ENCODE results near the gene BCL3. TPM values are rescaled to one million over a fixed set of nuclear protein-coding genes. Genes with fewer than 3 reads are reported as not detected.

The BCL3 gene
- total RNA-seq, 4 donors from 2014 or later: 43.8 to 181 (median 69.5) TPM

- DNase-seq: no peak
- Histone ChIP-seq H3K4me1 (peaks cover 0 to 13% (median 5%) of the 10 kb centered on the region in 4 donors), H3K9me3 (peaks cover 0 to 6% of the 10 kb centered on the region in 2 donors), H3K4me3 (no peak overlapping the region), H3K36me3 (no peaks in the 10 kb centered on the region), H3K27me3 (no peaks in the 10 kb centered on the region), H3K27ac (no peak overlapping the region)
- WGBS, 2 donors (ENCODE audit: low coverage in 1 of 2): 50 to 61% methylated on average over 2 to 4 of the region's 4 CpGs
- intact Hi-C loops (cut with DNase I; ENCODE audit: low total_unique reads): no loop called here
- in situ Hi-C loops (cut with MboI; ENCODE audit: low pct_ligation_motif_present in 1 of 4, low pct_unique_long_range_greater_than_20kb in 1 of 4, low sequenced_read_pairs in 3 of 4): no loop called here
- TF ChIP-seq EP300 (IDR thresholded peaks at IDR 0.05; ENCODE audit: low read depth) (no peak), POLR2AphosphoS5 (IDR thresholded peaks at IDR 0.05) (no peak), CTCF (IDR thresholded peaks at IDR 0.05) (no peak), POLR2A (IDR thresholded peaks at IDR 0.05) (no peak)
These were observed 35.5 kb upstream of the BCL3 start for GRCh38 chr19:44712864-44713515.

- Histone ChIP-seq H3K9me3 (peaks cover 0 to 6% of the 10 kb centered on the region in 2 donors), H3K36me3 (no peaks in the 10 kb centered on the region), H3K4me3 (no peak overlapping the region), H3K27ac (no peak overlapping the region), H3K27me3 (no peaks in the 10 kb centered on the region), H3K4me1 (peaks cover 11 to 28% (median 21%) of the 10 kb centered on the region in 4 donors)
- TF ChIP-seq POLR2AphosphoS5 (IDR thresholded peaks at IDR 0.05) (no peak), POLR2A (IDR thresholded peaks at IDR 0.05) (no peak), CTCF (IDR thresholded peaks at IDR 0.05) (no peak), EP300 (IDR thresholded peaks at IDR 0.05; ENCODE audit: low read depth) (no peak)
- in situ Hi-C loops (cut with MboI; ENCODE audit: low pct_ligation_motif_present in 1 of 4, low pct_unique_long_range_greater_than_20kb in 1 of 4, low sequenced_read_pairs in 3 of 4) (no loop called here), intact Hi-C loops (cut with DNase I; ENCODE audit: low total_unique reads) (no loop called here)
- WGBS, 2 donors (ENCODE audit: low coverage in 1 of 2): 0 to 50% methylated on average over 1 to 2 of the region's 2 CpGs
- DNase-seq: no peak
These were observed 33.8 kb upstream of the BCL3 start for GRCh38 chr19:44714597-44715169.

- no peaks in the 10 kb centered on the region for H3K36me3 ChIP-seq
- no peak for DNase-seq
- peaks cover 0 to 6% of the 10 kb centered on the region in 2 donors for H3K9me3 ChIP-seq
- TF ChIP-seq POLR2AphosphoS5 (IDR thresholded peaks at IDR 0.05): no peak
- no peak for TF ChIP-seq EP300 (IDR thresholded peaks at IDR 0.05; ENCODE audit: low read depth)
- TF ChIP-seq CTCF (IDR thresholded peaks at IDR 0.05): no peak
- no peak for TF ChIP-seq POLR2A (IDR thresholded peaks at IDR 0.05)
- H3K27me3 ChIP-seq: no peaks in the 10 kb centered on the region
- H3K4me3 ChIP-seq: no peak overlapping the region
- WGBS, 2 donors (ENCODE audit: low coverage in 1 of 2): 80 to 86% methylated on average over 6 of the region's 6 CpGs
- H3K27ac ChIP-seq: peak overlapping the region in 3 of 4 donors; percentile 81 to 88 (median 83)
- H3K4me1 ChIP-seq: peaks cover 11 to 44% (median 30%) of the 10 kb centered on the region in 4 donors
- in situ Hi-C loops (cut with MboI; ENCODE audit: low pct_ligation_motif_present in 1 of 4, low pct_unique_long_range_greater_than_20kb in 1 of 4, low sequenced_read_pairs in 3 of 4) (no loop called here), intact Hi-C loops (cut with DNase I; ENCODE audit: low total_unique reads) (no loop called here)
These were observed 30.9 kb upstream of the BCL3 start for GRCh38 chr19:44717603-44718002.

- in situ Hi-C loops (cut with MboI; ENCODE audit: low pct_ligation_motif_present in 1 of 4, low pct_unique_long_range_greater_than_20kb in 1 of 4, low sequenced_read_pairs in 3 of 4) (no loop called here), intact Hi-C loops (cut with DNase I; ENCODE audit: low total_unique reads) (no loop called here)
- 0 to 27% methylated on average over 4 to 11 of the region's 11 CpGs for WGBS, 2 donors (ENCODE audit: low coverage in 1 of 2)
These were observed 29.9 kb upstream of the BCL3 start for GRCh38 chr19:44718441-44719261.

More at GRCh38 chr19:44718441-44719261, 29.9 kb upstream of the BCL3 start:
- H3K9me3 ChIP-seq: peaks cover 0 to 6% of the 10 kb centered on the region in 2 donors
- peaks cover 13 to 55% (median 38%) of the 10 kb centered on the region in 4 donors for H3K4me1 ChIP-seq
- TF ChIP-seq POLR2AphosphoS5 (IDR thresholded peaks at IDR 0.05) (peak in 1 of 3 donors; percentile 13), EP300 (IDR thresholded peaks at IDR 0.05; ENCODE audit: low read depth) (no peak), CTCF (IDR thresholded peaks at IDR 0.05) (no peak), POLR2A (IDR thresholded peaks at IDR 0.05) (no peak)
- peak; percentile 81 for DNase-seq
- H3K36me3 ChIP-seq: no peaks in the 10 kb centered on the region
- H3K27me3 ChIP-seq: no peaks in the 10 kb centered on the region
- H3K27ac ChIP-seq: peak overlapping the region; percentile 77 to 88 (median 82)
- H3K4me3 ChIP-seq: peak overlapping the region in 2 of 4 donors; percentile 10 to 24

Data from transverse colon (tissue), 4 donors.